HL-60/S4 treated with phorbol 12-myristate 13-acetate at 8.2 ng/mL for 4 days and 3 days (cell line): Measurements from ENCODE around the gene CDK5.

ENCODE experiments used
- in situ Hi-C: fragments of 300-500 bp; cut with MboI; formaldehyde crosslinking; loops from 2 replicates; pipeline ENCODE4 v1.15.0; 2022; ENCODE audit warnings: low sequenced_read_pairs

Gene CDK5

DNA sequence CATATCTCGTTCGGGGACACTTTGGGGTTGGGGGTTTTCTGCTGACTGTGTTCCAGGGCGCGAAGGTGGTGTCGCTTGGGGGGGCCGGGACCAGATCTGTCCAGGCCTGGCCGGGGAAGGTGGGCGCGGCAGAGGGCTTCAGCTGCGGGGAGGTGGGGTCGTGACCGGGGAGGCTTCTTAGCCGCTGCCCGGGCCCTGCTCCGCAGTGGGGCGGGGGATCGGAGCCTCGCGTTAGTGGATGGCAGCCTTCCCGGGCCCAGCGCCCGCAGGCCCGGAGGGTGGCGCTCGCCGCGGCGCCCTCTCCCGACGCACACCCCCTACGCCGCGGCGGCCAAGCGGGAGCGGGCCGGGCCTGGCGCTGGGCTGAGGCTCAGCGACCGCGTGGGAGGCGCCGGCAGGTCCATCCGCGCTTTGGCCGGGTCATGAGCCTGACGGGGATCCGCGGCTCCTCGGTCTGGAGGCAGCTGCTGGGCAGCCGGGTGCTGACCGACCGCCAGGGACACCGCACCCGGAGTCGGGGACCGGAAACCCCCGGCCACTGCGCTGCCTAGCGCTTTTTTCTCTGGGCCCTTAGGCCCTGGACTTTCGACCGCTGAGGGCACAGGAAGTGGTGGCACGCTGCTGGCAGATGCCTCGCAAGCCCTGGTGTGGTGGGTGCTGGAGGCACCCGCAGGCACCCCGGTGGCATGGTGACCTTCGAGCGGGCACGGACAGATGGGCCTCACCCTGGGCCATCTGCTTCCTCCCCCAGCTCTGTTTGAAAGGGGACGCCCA is 29.7 kb upstream of the CDK5 start:
- in situ Hi-C loops = no loop called here

DNA sequence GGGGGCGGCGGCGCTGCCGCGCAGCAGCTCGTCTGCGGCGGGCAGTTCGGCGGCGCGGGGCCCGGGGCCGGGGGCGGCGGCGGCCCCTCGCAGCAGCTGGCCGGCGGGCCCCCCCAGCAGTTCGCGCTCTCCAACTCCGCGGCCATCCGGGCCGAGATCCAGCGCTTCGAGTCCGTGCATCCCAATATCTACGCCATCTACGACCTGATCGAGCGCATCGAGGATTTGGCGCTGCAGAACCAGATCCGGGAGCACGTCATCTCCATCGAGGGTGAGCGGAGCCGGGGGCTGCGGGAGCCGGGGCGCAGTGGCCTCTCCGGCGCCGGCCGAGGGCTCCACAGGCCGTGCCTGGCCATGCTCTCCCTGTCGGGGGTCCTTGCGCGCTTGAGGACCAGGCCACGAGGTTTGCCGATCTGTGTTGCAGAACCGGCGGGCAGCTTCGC is 29.1 kb upstream of the CDK5 start:
- in situ Hi-C loops = no loop called here

DNA sequence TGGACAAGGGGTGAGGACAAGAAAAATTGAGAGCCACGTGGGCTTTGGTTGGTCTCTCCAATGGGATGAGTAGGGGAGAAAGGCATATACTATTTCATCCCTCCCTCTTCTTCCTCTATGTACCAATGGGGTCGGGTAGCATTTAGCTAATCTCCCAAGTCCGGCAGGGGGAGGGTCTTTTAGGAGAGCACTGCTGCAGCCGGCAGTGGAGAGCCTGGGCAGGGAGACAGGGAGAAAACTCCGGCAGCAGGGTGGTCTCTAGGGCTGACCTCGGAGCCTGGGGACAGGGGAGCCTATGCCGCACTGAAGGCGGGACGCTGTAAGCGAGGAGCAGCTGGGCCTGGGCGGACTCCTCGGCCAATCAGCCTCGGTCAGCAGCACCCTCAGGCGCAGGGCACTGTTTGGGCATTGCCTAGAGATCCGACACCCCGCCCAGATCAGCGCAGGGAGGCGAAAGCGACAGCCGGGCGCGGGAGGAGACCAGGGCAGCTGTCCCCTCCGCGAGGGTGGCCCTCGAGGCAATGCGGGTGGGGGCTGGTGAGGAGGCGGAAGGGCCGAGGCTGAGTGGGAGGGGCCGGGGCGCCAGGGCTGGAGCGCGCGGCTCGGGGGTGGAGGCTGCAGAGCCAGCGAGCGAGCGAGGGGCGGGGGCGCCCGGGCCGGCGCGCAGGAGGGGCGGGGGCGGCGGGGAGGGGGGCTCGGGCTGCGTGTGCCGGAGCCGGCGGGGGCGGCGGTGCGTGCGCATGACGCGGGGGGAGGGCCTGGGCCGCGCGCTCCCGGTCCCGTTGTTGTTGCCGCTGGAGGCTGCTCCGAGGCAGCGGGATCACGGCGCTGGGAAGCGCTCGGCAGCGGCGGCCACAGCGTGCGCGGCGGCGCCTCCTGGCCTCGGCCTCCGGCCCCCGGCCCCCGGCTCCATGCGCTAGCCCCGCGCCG is 28.3 kb upstream of the CDK5 start, which contains the start of gene AGAP3:
Gene AGAP3 (plus strand): TSS at position 785 of the 930 bp plus-strand sequence. CDS start 267 bp downstream, outside the sequence.
- in situ Hi-C loops = no loop called here

DNA sequence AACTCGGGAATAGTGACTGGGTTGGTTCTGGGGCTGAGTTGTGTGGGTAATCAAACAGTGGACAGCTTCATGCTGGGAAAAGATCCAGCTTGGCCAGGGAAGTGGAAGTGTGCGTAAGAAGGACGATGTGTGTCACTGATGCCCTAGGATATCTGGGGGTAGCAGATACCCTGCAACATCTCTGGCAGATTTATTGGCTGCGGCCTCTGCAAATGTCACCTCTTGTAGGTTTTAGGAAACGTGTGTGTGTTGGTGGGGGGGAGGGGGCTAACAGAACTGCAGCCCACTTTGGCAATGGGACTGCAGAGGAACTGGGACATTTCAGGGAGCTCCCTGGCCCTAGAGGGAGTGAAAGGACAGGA is 27.6 kb upstream of the CDK5 start:
- in situ Hi-C loops = no loop called here

DNA sequence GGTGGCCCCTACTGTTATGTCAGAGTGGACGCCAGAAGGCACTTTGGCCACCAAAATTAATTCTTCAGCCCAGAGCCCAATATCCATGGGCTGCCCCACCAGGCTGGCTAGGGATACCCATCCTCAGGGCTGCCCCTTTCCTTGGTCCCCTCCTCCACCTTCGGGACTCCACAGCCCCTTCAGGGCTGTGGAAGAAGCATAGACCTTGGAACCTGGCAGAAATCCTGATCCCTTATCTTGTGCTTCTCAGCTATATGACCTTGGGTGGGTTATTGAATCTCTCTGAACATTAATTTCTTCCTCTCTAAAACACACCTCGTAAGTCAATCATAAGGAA is 26.1 kb upstream of the CDK5 start:
- in situ Hi-C loops = no loop called here

DNA sequence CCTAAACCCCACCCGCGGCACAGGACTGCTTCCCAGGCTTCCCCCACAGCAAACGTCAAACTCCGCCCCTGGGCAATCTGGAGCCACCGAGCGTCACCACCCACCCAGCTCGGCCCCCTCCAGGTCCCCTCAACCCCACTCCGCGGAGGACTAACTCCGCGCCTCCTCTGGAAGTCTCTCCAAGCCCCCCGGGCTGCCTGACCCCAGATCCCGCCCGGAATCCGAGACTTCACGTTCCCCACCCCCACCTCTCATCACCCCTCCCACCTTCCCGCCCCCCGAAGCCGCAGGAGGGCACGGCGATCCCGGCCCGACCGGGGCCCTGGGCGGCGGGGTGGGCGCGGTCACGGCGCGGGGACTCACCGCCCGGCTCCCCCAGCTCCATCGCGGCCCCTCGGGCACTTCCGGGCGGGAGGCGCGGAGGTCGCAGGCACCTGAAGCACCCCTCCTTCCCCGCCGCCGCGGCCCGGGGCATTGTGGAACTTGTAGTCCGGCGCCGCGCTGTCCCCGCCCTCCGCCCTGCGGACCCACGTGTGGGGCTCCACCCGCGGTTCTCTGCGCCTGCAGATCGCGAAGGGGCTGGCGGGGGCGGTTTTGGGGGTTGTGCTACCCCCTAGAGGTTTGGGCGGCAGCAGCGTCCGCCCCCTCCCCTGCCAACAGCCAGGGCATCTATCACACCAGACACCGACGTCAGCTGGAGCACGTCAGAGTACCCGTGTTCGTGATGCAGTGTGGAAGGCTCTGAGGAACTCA is 25.6 kb upstream of the CDK5 start, which contains the start of gene TMUB1:
Gene TMUB1 (minus strand): TSS at position 423 of the 753 bp plus-strand sequence. CDS start 930 bp downstream, outside the sequence.
- in situ Hi-C loops = no loop called here

DNA sequence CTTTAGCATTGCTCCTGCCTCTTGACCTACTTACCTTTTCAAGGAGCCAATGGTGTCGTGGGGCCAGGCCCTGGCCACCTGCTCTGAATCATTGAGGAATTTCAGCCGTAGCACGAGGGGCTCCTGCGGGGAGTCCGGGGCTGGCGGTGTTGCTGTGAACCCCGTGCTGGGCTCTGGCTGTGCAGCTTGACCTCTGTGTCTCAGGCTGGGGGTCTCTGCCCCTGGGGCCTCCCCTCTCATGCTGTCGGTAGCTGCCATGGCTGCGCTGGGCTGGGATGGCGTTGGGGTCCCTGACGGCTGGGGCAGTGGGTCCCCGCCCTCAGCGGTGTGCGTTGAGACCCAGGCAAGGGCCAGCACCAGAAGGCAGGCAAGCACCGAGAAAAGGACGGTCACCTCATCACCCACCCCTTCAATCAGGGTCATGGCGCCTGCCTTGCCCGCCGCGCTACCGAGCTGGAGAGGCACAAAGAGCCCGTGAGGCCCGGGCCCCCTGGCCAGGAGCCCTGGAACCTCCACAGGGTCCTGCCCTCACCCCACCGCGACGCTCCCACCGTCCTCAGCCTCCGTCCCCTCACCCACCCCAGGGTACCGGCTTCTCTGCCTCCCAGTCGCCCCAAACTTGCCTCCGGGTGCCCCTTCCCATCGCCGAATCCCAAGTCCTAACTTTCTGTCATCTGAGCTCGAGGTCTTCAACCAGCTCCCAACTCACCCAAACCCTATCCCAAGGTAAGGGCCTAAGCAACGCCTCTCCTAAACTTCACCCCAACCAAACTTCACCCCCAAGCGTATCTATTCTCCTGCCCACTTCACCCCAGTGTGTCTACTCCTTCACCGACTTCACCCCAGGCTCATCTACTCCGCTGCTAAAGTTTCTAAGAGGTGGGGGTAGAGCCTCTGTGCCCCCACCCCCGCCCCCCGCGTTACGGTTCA is 24.7 kb upstream of the CDK5 start:
- in situ Hi-C loops = no loop called here

DNA sequence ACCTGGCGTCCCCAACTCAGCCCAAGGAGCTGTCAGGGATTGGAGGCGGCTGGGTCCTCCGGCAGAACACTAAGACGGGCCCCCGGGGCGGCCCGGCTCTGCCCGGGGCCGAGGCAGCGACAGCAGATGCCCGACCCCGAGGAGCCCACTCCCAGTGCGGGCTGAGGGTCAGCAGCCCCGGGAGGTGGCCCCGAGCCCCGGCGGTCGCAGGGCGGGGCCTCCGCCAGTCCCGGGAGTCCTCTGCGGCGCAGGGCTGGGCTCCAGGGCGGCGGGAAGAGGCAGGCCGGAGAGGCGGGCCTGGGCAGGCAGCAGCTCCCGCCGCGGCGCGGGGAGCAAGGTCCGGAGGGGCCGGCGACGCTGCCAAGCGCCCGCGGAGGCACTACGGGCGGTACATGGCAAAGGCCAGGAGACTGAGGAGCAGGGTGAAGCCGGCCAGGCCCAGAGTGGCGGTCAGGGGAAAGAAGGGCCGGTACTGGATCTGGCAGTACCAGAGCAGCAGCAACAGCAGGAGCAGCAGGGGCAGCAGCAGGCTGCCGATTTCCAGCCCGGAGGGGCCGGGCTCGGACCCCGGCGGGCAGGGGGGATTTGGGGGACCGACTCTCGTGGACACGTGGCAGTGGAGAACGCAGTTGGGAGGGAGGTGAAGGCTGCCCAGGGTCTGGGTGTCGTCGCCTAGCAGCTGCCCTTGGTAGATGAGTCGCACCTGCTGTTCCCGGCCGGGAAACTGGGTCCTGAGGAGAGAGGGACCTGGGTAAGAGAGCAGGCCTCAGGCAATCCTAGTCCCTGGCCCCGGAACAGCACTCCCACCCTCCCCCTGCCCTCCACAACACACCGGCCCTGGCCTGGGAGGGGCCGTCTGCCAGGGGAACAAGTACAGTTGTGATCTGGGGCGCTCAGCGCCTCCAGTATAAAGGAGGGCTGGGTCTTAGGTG is 23.7 kb upstream of the CDK5 start:
- in situ Hi-C loops = no loop called here

DNA sequence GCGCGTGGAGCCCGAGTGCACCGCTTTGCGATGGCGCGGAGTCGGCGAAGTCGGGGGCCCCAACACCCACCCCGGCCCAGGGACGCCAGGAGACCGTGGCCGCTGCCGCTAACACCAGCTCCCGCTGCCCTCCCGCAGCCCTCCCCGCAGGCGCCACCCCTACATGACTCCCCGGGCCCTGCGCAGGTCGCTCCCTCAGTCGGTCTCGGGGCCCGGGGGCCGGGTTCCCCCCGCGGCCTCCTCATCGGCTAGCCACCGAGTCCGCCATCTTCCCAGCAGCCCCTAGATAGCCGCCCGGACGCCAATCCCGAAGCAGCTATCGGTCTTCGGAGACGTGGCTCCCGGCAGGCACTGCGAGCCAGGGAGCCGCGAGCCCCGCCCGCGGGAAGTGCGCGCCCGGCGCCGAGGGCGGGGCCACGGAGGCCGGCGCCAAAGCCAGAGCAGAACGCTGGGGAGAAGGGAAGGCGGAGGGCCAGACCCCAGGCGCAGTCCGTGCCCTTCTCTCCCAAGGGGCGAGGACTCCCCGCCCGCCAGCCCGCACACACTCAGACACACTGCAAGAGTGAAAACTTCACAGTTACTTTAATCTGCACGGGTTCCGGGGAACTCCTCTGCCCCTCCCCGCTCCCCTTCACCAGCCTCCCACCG is 22.9 kb upstream of the CDK5 start, which contains the start of gene FASTK:
Gene FASTK (minus strand): TSS at position 288 of the 648 bp plus-strand sequence. CDS start 43 bp downstream, at position 245.
- in situ Hi-C loops = no loop called here

DNA sequence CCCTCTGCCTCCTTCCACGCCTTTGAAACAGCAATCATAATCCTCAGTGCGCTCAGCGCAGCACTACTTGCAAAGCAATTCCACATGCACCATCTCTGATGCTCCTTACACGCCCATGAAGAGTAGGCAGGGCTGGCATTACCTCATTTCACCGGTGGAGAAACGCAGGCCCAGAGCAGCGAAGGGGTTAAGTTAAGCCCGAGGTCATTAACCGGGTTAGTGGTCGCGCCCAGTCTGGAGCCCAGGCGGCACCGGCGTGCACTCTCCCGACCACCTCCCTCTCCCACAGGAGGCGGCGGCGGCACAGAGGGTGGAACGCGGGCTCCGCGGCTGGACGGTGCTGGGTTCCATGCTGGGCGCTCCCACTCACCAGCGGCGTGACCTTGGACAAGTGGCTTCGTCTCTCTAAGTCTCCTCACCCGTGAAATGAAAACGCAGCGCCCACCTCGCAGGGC is 22.4 kb upstream of the CDK5 start:
- in situ Hi-C loops = no loop called here

DNA sequence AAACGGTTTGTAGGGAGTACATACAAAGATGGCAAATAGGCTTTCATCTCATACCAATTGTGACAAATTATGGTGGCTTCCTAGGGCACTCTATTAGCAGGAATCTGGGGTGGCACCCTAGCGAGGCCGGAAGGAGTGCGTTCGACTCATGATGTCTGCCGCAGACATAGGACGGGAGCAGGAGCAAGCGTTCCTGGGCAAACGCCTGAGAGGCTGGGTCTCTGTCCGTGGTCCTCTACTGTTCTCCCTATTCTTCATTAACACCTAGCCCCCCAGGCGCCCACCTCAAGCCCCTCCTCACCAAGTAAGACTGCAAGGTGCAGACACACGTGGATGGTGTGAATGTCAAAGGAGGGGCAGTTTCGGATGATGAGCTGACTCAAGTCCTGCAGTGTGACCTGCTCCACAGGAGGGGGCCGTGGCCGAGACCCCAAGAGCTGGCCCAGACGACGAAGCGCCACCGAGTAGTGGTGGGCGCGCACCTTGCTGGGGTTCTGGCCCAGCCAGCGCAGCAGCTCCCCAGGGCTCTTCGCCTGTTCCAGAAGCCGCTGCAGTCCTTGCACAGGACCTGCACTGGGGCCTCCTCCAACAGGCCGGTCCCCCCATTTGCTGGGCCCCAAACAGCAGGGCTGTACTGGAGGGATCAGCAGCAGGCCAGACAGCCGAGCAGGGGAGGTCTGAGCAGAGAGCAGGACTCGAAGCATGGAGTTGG is 21.7 kb upstream of the CDK5 start:
- in situ Hi-C loops = no loop called here

DNA sequence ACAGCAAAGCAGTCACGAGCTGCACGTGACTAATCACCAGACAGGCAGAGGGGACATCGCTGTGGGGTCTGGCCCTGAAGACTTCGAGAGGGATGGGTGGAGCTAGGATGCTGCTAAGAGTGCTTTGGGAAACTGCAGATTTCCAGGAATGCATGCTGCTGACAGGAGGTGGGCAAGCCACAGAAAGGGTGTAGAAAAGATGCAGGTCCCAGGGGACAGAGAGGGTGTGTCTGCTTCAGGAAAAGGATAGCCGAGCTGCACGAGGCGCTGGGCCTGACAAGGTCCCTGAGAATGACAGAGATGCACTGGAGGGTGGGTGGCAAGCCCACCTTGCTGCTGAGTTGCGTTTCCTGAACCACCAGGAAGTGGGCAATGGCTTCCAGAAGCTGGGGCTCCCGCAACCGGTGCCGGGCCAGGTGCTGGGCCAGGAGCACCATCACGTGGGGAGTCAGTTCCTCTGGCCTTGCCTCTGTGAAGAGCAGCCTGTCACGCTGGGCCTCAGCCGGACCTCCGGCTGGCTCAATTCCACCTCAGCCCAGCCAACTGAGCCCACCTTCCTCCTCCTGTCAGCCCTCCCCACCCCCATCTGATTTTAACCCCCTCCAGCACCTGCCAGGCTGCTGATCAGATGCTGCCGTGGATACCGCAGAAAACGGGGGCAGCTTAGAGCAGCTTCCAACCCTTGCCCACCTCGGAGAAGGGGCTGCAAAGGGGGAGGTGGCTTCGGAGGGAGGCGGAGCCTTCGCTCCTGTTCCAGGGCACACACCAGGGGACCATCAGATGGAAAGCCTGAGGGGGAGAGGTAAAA is 20.7 kb upstream of the CDK5 start:
- in situ Hi-C loops = no loop called here

DNA sequence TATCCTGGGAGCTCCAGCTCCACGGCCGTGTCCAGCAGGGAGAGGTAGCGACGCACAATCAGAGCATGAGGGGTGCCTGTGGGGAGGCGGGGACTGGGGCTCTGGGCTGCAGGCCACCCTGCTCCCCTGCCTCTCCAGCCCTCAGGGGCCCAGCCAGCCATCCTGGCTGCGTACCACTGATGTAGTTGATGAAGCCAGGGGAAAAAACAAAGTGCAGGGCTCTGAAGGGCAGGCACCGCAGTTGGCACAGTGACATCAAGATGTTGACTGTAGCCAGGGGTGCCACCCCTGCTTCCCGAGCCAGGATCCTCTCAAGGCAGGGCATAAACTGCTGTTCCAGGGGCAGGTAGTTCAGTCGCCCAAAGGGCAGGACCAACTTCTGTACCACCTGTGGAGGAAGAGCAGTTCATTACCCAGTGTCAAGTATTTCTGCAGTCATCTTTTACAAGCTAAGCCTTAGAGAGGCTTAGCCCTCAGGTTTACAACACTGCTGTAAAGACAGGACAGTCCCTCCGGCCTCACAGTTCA is 20.1 kb upstream of the CDK5 start:
- in situ Hi-C loops = no loop called here

DNA sequence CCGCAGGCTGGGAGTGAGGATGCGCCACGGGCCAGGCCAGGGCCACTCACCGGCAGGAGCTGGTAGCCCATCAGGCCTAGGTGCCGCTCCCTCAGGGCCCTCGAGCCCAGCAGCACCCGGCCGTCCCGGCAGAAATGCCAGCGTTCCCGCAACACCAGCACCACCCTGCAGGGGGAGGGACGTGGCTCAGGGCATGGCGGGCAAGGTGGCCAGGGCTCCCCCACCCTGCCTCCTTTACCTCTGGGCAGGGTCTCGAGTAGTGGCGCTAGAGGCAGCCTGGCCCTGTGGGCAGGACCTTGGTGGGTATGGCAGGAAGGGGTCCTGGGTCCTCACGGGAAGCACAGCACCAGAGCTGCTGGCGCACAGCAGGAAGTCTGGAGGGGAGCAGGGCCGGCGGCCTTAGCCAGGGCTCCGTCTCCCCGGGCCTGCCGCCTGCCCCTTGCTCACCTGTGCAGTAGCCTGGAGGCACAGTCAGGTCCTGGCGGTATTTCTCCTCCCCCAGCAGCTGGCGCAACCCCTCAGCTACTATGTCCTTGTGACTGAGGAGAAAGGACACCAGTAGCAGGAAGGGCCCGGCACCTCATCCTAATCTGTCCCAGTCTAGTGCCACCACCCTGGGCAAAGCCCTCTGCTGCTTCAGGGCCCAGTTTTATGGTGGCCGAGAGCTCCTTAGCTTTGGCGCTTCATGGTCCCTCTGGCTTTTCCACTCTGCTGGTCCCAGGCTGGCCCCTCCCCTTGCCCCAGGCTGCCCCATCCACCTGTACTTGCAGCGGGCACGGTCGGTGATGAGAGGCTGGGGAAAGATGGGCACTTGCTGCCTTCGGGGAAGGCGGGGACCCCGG is 19.4 kb upstream of the CDK5 start:
- in situ Hi-C loops = no loop called here

DNA sequence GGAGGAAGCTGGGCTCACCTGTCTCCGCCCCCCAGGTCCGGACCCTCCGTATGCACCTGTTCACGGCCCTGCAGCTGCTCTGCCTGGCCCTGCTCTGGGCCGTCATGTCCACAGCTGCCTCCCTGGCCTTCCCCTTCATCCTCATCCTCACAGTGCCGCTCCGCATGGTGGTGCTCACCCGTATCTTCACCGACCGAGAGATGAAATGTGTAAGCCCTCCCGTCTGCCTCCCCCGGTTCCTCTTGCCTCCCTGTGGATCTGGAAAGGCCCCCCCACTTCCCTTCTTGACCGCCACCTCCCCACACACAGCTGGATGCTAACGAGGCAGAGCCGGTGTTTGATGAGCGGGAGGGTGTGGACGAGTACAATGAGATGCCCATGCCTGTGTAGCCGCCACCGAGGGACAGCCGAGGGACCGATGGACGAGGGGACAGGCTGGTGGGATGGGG is 18.3 kb upstream of the CDK5 start:
- in situ Hi-C loops = no loop called here

DNA sequence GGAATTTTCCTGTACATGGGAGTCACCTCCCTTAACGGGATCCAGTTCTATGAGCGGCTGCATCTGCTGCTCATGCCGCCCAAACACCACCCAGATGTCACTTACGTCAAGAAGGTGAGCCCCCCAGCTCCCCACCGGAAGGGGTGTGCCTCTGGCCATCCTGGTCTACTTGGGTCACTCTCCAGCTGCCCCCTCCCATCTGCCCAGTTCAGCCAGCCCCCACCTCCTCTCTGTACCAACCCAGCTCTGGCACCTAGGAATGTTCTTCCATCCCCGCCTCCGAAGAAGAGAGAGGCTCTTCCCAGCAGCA is 17.9 kb upstream of the CDK5 start:
- in situ Hi-C loops = no loop called here
